Measurements from ENCODE around the gene PTX4.

DNA sequence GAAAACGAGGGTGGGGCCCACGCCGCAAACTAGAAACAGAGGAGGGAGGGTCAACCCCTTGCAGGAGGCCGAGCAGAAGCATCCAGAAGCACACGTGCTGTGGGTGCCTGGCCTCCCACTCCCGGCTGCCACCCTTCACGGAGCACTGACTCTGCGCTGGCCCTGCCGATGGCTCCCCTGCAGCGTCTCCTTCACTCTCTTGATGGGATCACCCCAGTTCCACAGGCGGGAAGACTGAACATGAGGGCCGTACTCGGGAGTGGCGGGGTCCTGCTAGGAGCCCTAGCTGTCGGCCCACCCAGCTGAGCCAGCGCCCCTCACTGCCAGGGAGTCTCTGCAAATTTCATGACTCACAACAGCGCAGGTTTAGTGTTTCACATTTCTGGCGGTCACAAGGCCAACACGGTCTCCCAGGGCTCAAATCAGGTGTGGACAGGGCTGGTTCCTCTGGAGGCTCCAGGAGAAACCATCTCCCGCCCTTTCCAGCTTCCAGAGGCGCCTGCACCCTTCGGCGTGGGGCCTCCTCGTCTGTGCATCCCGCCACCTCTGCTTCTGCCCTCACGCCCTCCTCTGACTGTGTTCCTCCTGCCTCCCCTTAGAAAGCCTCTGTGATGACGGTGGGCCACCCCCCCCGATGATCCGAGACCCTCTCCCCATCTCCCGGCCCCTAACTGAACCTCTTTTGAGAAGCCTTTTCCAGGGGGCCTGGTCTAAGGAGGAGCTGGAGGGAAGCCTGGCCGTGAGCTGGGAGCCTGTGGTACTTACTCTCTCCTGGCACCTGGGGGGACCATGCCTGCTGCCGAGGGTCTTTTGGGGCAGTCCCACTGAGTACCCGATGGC lies 2.0 kb downstream of the PTX4 start:
- TF ChIP-seq, protein P1, sequence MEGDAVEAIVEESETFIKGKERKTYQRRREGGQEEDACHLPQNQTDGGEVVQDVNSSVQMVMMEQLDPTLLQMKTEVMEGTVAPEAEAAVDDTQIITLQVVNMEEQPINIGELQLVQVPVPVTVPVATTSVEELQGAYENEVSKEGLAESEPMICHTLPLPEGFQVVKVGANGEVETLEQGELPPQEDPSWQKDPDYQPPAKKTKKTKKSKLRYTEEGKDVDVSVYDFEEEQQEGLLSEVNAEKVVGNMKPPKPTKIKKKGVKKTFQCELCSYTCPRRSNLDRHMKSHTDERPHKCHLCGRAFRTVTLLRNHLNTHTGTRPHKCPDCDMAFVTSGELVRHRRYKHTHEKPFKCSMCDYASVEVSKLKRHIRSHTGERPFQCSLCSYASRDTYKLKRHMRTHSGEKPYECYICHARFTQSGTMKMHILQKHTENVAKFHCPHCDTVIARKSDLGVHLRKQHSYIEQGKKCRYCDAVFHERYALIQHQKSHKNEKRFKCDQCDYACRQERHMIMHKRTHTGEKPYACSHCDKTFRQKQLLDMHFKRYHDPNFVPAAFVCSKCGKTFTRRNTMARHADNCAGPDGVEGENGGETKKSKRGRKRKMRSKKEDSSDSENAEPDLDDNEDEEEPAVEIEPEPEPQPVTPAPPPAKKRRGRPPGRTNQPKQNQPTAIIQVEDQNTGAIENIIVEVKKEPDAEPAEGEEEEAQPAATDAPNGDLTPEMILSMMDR (IDR thresholded peaks at IDR 0.05): no peak
- no peak for TF ChIP-seq POLR2A (IDR thresholded peaks at IDR 0.05)

Measured in thyroid gland (tissue), 4 donors.